HepG2 (cell line): ENCODE measurements around the gene GSX1. TPM values are rescaled to one million over a fixed set of nuclear protein-coding genes. Genes with fewer than 3 reads are reported as not detected.

ENCODE experiments used
- ATAC-seq: fragments of 200-7000 bp; cut with Tn5 transposase; 3 replicates; pipeline ENCODE4 v1.9.1; 2020; ENCODE audit warnings: mild to moderate bottlenecking, moderate library complexity
- BruUV-seq: library from RNA; stranded (reverse); fragments of 400-500 nt; replicated peaks from 2 replicates; lab custom pipeline; 2021; lab: Mats Ljungman, UMichigan
- CTCF ChIA-PET: fragments of 300-600 bp; formaldehyde crosslinking; extraction: SDS; loops from one replicate; lab custom pipeline; 2021; ENCODE audit warnings: low total read pairs, inconsistent platforms, low intra/inter-chr PET ratio; lab: Yijun Ruan, JAX
- POLR2A ChIA-PET: fragments of 350-600 bp; sonication (Branson Sonifier 250); formaldehyde crosslinking; loops from one replicate; lab custom pipeline; 2020; ENCODE audit warnings: antibody characterized with exemption, inconsistent platforms; lab: Yijun Ruan, JAX
- DNase-seq: peaks from one replicate; pipeline ENCODE4 v3.0.0-alpha.2; 2015; ENCODE audit warnings: low spot score
- FAIRE-seq: peaks from 3 replicates; lab custom pipeline; 2011; peaks lifted over from hg19 to GRCh38; lab: Jason Lieb, UNC
- H2AFZ ChIP-seq: one replicate; pipeline ENCODE4 v1.6.1; 2011; ENCODE audit warnings: low read length, inconsistent platforms
- H3K27ac ChIP-seq: fragments of 300-600 bp; 3 replicates; pipeline ENCODE4 v1.8.0; 2011; ENCODE audit warnings: mixed run types, mild to moderate bottlenecking, mixed read lengths, low read length, inconsistent platforms; ENCODE audit not compliant: insufficient read depth; ENCODE audit errors: extremely low read length
- H3K27me3 ChIP-seq, 2 experiments: fragments of 200-600 bp in 1 of 2; 2 replicates in 1 of 2; 3 replicates in 1 of 2; pipeline versions ENCODE4 v1.6.0 to v1.8.0; 2011; ENCODE audit warnings: low read length in 2 of 2, mild to moderate bottlenecking in 2 of 2, moderate library complexity in 2 of 2, inconsistent platforms in 1 of 2; ENCODE audit not compliant: insufficient read depth in 2 of 2, control insufficient read depth in 1 of 2
- H3K36me3 ChIP-seq, 2 experiments: fragments of 200-600 bp in 1 of 2; replicated peaks in 1 of 2; 2 replicates in 1 of 2; 3 replicates in 1 of 2; pipeline versions ENCODE4 v1.5.1 to v1.8.0; 2011; ENCODE audit warnings: low read length in 2 of 2, inconsistent platforms in 1 of 2; ENCODE audit not compliant: insufficient read depth in 2 of 2, control insufficient read depth in 1 of 2
- H3K4me1 ChIP-seq: 2 replicates; pipeline ENCODE4 v1.5.1; 2012; ENCODE audit warnings: low read length, inconsistent platforms; ENCODE audit not compliant: insufficient read depth
- H3K4me2 ChIP-seq: 2 replicates; pipeline ENCODE4 v1.6.0; 2011; ENCODE audit warnings: low read depth, low read length, inconsistent platforms
- H3K4me3 ChIP-seq, 3 experiments: fragments of 200-600 bp in 1 of 3; sonication (generic), shearing (Covaris generic) in 1 of 3; replicated peaks in 1 of 3; 2 replicates each; pipeline ENCODE4 v1.5.1; 2011 to 2016; ENCODE audit warnings: low read length in 3 of 3, inconsistent platforms in 2 of 3, low read depth in 2 of 3, mild to moderate bottlenecking in 2 of 3, control low read depth in 1 of 3, mixed read lengths in 1 of 3; ENCODE audit not compliant: insufficient read depth in 1 of 3
- H3K79me2 ChIP-seq: one replicate; pipeline ENCODE4 v1.6.1; 2011; ENCODE audit warnings: low read length, inconsistent platforms; ENCODE audit not compliant: insufficient read depth
- H3K9ac ChIP-seq: 2 replicates; pipeline ENCODE4 v1.6.0; 2011; ENCODE audit warnings: mild to moderate bottlenecking, low read depth, low read length, inconsistent platforms; ENCODE audit not compliant: insufficient read depth
- H3K9me3 ChIP-seq: 2 replicates; pipeline ENCODE4 v1.5.1; 2012; ENCODE audit warnings: mild to moderate bottlenecking, low read length
- H4K20me1 ChIP-seq: 2 replicates; pipeline ENCODE4 v1.6.0; 2011; ENCODE audit warnings: inconsistent platforms, mild to moderate bottlenecking, low read length, moderate library complexity; ENCODE audit not compliant: insufficient read depth
- CTCF ChIP-seq: sonication (generic); formaldehyde crosslinking; IDR thresholded peaks from 2 replicates; pipeline ENCODE4 v1.5.0; 2020; ENCODE audit warnings: mild to moderate bottlenecking, missing genetic modification reagents, moderate library complexity
- KDM1A ChIP-seq: IDR thresholded peaks from 2 replicates; pipeline ENCODE4 v1.6.1; 2016; ENCODE audit warnings: missing compliant biosample characterization
- RFX5 ChIP-seq: IDR thresholded peaks from 2 replicates; pipeline ENCODE4 v1.6.1; 2011; ENCODE audit warnings: low read depth, low read length, improper control_type of control experiment
- SMC3 ChIP-seq: IDR thresholded peaks from 2 replicates; pipeline ENCODE4 v1.6.1; 2011; ENCODE audit warnings: low read length, improper control_type of control experiment
- STAG1 ChIP-seq: sonication (generic); formaldehyde crosslinking; IDR thresholded peaks from 2 replicates; pipeline ENCODE4 v1.4.0; 2020; ENCODE audit warnings: missing genetic modification reagents
- ZMYM3 ChIP-seq: sonication (generic); formaldehyde crosslinking; IDR thresholded peaks from 2 replicates; pipeline ENCODE4 v1.5.1; 2020; ENCODE audit warnings: mild to moderate bottlenecking, missing genetic modification reagents
- ZNF629 ChIP-seq: sonication (generic); formaldehyde crosslinking; conservative IDR thresholded peaks from 2 replicates; pipeline ENCODE4 v1.5.0; 2020; ENCODE audit warnings: missing genetic modification reagents
- ZNF720 ChIP-seq: sonication (generic); formaldehyde crosslinking; IDR thresholded peaks from 2 replicates; pipeline ENCODE4 v1.4.0; 2020; ENCODE audit warnings: missing genetic modification reagents
- WGBS: methylation state at CpG from one replicate; pipeline ENCODE4 v1.1.6; 2017; ENCODE audit warnings: low lambda C conversion rate; 5-methylcytosine and 5-hydroxymethylcytosine counted together
- in situ Hi-C: cut with HindIII; loops from 2 replicates; pipeline ENCODE4 v1.10.0; 2017; ENCODE audit warnings: low pct_unique_long_range_greater_than_20kb; ENCODE audit not compliant: extremely low pct_ligation_motif_present
- intact Hi-C: fragments of 100-400 bp; cut with micrococcal nuclease; formaldehyde crosslinking; loops from one replicate; pipeline ENCODE4 v1.10.0; 2022; ENCODE audit not compliant: unreplicated experiment
- polyA plus RNA-seq, 8 experiments: library from polyadenylated mRNA; depleted of rRNA in 3 of 8; stranded (reverse) in 7 of 8; unstranded in 1 of 8; fragments of >200 nt; fragmentation: Illumina TruSeq in 4 of 8; extraction: Trizol in 4 of 8; gene quantifications; 2 replicates each; pipeline versions ENCODE4 v1.2.1 to v1.2.3, GENCODE V29; 2011 to 2016; ENCODE audit warnings: low read depth in 4 of 8, missing spikeins in 1 of 8, mixed read lengths in 1 of 8; ENCODE audit not compliant: insufficient read depth in 1 of 8
- total RNA-seq, 5 experiments: library from RNA; depleted of rRNA; stranded (reverse); fragments of >200 nt; fragmentation: Illumina TruSeq; extraction: Trizol; gene quantifications; 2 replicates each; pipeline ENCODE4 v1.2.3, GENCODE V29; 2016; ENCODE audit warnings: low read depth in 1 of 5

The GSX1 gene
- total and polyA plus RNA-seq, 2 of the 13 experiments (the other 11 are each of a cell fraction or from before 2014, with no cell fraction given) = not detected

- Histone ChIP-seq H3K27ac (no peak overlapping the region), H3K4me2 (no peak overlapping the region), H3K9me3 (no peaks in the 10 kb centered on the region), H2AFZ (no peak overlapping the region), H3K36me3 (no peaks in the 10 kb centered on the region), H3K27me3 (no peaks in the 10 kb centered on the region; a peak in 2 of 5 replicates), H4K20me1 (no peaks in the 10 kb centered on the region), H3K4me3 (no peak overlapping the region), H3K79me2 (no peaks in the 10 kb centered on the region), H3K4me1 (peaks cover 13% of the 10 kb centered on the region), H3K9ac (no peak overlapping the region)
- ATAC-seq (peak; percentile 88), FAIRE-seq (peak; percentile 84), DNase-seq (peak; percentile 42)
- no TSS peak for BruUV-seq
- CTCF ChIA-PET = interaction anchor here (0.8 to 1.4 kb wide), 3 partner anchors 56 to 213 kb away, joined by 3 to 13 read pairs (median 6); no protein-coding TSS in a partner anchor
- in situ Hi-C loops = loop anchor here (5.0 kb wide), 1 partner anchor 56 kb away; no protein-coding TSS in a partner anchor
- TF ChIP-seq RFX5 = no peak
- TF ChIP-seq ZMYM3 (CRISPR knock-in tag) = 0 out of 2 replicates have a peak, but pooled peaks have one; percentile 29
- TF ChIP-seq SMC3 = peak; percentile 41; the same call in 1 of the 2 replicates
- TF ChIP-seq STAG1 (CRISPR knock-in tag) = peak; percentile 66
- 0 out of 2 replicates have a peak, but pooled peaks have one; percentile 35 for TF ChIP-seq KDM1A (CRISPR knock-in tag)
- TF ChIP-seq ZNF720 (CRISPR knock-in tag) = no peak
- TF ChIP-seq ZNF629 (CRISPR knock-in tag) = peak; percentile 94
- TF ChIP-seq CTCF (CRISPR knock-in tag) = peak; percentile 75
- intact Hi-C loops = loop anchor here (1.0 to 5.0 kb wide), 3 partner anchors 55 to 389 kb away; no protein-coding TSS in a partner anchor
- POLR2A ChIA-PET = no interaction called here
- WGBS = 0% methylated on average over 3 of the region's 3 CpGs
Measured at GRCh38 chr13:27770809-27771208, 21.5 kb upstream of the GSX1 start.
